HG03439 (cell line): Measurements from ENCODE around the gene TRAPPC2L.

ENCODE experiments used
- ATAC-seq: cut with Tn5 transposase; IDR thresholded peaks from one replicate; pipeline ENCODE4 v1.9.1; 2021; ENCODE audit warnings: mild to moderate bottlenecking, moderate library complexity; ENCODE audit not compliant: unreplicated experiment

Gene TRAPPC2L

DNA sequence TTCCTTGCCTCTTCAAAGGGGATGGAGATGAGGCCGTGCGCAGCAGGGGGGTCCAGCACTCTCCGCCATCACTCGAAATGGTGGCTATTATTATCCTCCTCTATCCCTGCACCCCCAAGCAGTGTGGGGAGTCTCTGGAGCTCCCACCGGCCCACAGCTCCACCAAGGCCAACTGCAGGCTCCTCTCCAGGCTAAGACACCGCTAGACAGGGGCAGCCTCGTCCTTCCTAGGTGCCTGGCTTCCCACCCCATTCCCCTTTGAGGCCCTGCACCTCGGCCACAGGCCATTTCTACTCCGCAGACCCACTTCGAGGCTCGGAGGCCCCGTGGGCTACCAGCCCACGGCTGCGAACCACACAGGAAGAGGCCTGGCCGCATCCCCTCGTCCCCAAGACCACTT is 49.1 kb downstream of the TRAPPC2L start:
- ATAC-seq, result no peak

DNA sequence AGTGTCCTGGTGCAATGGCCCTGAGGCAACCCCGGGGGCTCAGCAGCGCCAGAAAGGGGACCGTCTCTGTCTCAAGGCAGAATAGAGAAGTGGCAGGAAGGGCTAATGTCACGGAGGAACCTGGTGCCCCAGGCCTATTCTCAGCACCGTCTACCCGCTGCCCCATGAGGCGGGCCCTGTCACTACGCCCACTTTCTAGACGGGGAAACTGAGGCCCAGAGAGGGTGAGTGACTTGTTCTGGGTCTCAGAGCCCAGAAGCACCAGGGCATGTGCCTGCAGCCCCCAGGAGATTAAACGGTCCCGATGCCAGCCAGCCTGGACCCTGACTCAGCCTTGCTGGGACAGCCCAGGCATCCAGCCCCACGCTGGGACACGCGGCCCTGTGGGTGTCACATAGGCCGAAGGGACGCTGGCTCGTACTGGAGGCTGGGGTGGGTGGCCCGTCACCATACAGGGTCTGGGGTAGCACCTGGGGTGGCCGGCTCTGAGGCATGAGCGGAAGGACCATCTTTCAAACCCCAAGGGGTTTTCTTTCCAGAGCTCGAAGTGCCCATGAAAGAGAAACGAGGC is 49.7 kb downstream of the TRAPPC2L start:
- no peak for ATAC-seq

GRCh38 chr16:88907768-88908167 is 50.8 kb downstream of the TRAPPC2L start:
- ATAC-seq, result no peak

GRCh38 chr16:88908307-88908706 is 51.4 kb downstream of the TRAPPC2L start:
- no peak for ATAC-seq

- ATAC-seq, result no peak
These were observed 52.7 kb downstream of the TRAPPC2L start for GRCh38 chr16:88909431-88910210.

DNA sequence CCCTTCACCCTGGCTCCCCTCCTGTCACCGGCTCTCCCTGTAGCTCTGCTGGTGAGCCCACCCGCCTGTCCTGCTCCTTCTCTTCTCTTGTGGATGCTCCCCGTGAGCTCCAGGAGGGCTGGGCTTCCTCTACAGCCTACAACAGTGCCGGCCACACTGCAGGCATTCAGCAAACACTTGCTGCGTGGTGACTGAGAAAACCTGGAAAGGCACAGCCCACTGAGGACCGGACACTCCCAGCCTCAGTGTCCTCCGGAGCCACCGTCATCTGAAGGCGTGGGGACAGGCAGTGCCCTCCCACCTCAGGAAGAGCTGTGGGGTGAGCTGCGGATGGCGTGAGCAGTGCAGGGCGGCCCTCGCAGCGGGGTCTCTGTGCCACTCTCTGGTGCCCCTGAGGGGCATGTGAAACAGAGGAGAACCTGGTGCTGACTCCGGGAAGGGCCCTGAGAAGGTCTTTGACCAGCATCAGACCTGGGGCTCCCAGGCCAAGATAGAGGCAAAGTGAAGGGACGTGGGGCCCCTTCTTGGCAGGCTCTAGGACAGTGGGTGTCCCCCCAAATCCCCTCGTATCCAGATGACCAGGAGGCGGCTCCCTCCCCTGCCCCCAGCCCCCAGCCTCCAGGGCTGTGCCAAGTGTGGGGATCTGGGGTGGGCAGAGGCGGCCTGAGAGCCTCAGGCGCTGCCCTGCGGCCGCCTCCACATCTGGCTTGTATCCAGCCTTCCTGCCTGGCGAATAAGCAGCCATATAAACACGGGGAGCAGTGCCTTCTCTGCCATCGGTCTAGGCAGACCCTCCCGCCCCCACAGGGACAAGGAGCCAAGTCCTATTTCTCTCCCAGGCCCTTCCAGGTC is 53.6 kb downstream of the TRAPPC2L start:
- no peak for ATAC-seq

DNA sequence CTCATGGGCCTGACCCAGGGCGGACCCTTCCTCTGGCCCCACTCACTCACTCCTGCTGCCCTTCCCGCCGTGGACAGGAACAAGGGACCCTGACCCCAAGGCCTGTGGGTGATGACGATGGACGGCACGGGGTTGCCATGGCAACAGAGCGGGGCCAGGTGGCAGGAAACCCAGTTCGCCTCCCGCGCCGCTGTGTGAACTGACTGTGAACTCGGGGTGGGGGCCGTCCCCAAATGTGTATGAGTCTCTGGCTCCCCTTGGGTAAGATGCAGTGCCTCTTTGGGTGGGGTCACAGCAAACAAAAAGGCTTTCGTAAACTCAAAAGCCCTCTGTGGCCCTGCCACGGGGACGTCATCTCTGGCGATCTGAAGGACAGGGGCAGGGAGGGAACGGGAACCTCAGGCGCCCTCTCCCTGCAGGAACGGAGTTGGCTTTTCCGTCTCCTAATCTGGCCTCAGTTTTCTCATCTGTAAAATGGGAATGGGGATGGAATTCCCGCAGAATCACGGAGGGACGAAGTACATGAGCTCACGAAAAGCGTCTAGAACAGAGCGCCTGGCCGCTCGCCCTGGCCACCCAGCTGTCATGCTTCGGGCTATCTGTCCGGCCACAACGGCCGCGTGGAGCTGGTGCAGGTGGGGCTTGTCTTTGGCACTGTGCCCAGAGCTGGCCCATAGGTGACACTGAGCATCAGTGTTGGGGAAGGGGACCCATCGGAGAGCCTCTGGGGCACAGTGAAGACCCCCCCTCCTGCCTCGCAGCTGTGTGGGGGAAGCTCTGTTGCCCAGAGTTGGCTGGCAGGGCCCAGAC is 54.4 kb downstream of the TRAPPC2L start:
- no peak for ATAC-seq

DNA sequence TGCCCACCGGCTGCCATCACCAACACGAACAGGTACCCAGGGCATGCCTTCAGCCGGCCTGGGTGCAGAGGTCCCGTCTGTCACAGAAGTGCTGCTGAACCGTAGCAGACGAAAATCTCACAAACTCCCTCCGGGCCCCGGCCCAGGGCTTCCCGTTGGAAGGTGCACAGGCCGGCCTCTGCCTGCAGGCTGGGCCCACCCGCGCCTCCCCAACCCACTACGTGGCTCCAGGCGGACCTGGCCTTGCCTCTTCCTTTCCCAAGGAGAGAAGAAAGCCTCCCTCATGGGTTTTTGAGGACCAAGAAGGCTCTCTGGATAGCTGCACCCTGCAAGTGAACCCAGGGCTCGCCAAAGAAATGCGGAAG is 55.0 kb downstream of the TRAPPC2L start:
- no peak for ATAC-seq
